GM10248 (cell line): Measurements from ENCODE around the gene ACOXL.

Experiments used
- CTCF ChIA-PET: fragments of 300-600 bp; sonication (Branson Sonifier 250); formaldehyde crosslinking; extraction: SDS; loops from one replicate; lab custom pipeline; 2021; ENCODE audit warnings: antibody characterized with exemption; lab: Yijun Ruan, JAX
- POLR2A ChIA-PET: fragments of 350-650 bp; sonication (Branson Sonifier 250); formaldehyde crosslinking; extraction: SDS; loops from one replicate; lab custom pipeline; 2020; ENCODE audit warnings: antibody characterized with exemption; lab: Yijun Ruan, JAX
- DNase-seq: peaks from one replicate; pipeline ENCODE4 v3.0.0; 2012; ENCODE audit errors: extremely low spot score
- CTCF ChIP-seq: IDR thresholded peaks from 2 replicates; pipeline ENCODE4 v1.5.1; 2012; ENCODE audit warnings: mild to moderate bottlenecking, low read depth; ENCODE audit errors: extremely low read depth, missing control alignments, control extremely low read depth

ACOXL gene

GRCh38 chr2:110827511-110827910, 95.1 kb downstream of the ACOXL start:
- no peak for TF ChIP-seq CTCF
- ChIA-PET CTCF (interaction anchor here (1.2 to 1.8 kb wide), 4 partner anchors 8 to 15 kb away, joined by 4 to 8 read pairs (median 5); no protein-coding TSS in a partner anchor), POLR2A (no interaction called here)
- DNase-seq, result no peak

- no peak for DNase-seq
- no peak for TF ChIP-seq CTCF
- CTCF ChIA-PET, result interaction anchor here (1.2 to 1.6 kb wide), 2 partner anchors 8 to 297 kb away, joined by 3 to 5 read pairs; no protein-coding TSS in a partner anchor
- POLR2A ChIA-PET, result no interaction called here
These were observed 96.0 kb downstream of the ACOXL start for GRCh38 chr2:110828330-110828729.

GRCh38 chr2:110829413-110830146, 97.2 kb downstream of the ACOXL start:
- ChIA-PET POLR2A (no interaction called here), CTCF (interaction anchor here (1.0 to 1.6 kb wide), 3 partner anchors 17 to 296 kb away, joined by 3 read pairs; no protein-coding TSS in a partner anchor)
- DNase-seq, result no peak
- TF ChIP-seq CTCF, result no peak

GRCh38 chr2:110832740-110833139, 100.4 kb downstream of the ACOXL start:
- no peak for DNase-seq

GRCh38 chr2:110834134-110834827, 101.9 kb downstream of the ACOXL start:
- DNase-seq, result no peak
- ChIA-PET POLR2A (no interaction called here), CTCF (interaction anchor here (0.9 to 5.6 kb wide), 6 partner anchors 8 to 42 kb away, joined by 3 to 24 read pairs (median 4); no protein-coding TSS in a partner anchor)
- TF ChIP-seq CTCF, result no peak

More at GRCh38 chr2:110832740-110833139, 100.4 kb downstream of the ACOXL start:
- ChIA-PET POLR2A (no interaction called here), CTCF (interaction anchor here (5.6 kb wide), 1 partner anchor 20 kb away, joined by 24 read pairs; no protein-coding TSS in a partner anchor)
- no peak for TF ChIP-seq CTCF

- no peak for TF ChIP-seq CTCF
- ChIA-PET POLR2A (no interaction called here), CTCF (interaction anchor here (1.9 to 5.6 kb wide), 3 partner anchors 9 to 24 kb away, joined by 5 to 24 read pairs (median 19); no protein-coding TSS in a partner anchor)
- no peak for DNase-seq
These were observed 104.3 kb downstream of the ACOXL start for GRCh38 chr2:110836671-110837070.
